HG02943 (cell line): Measurements from ENCODE around the gene FSIP1.

ENCODE experiments used
- ATAC-seq: cut with Tn5 transposase; IDR thresholded peaks from one replicate; pipeline ENCODE4 v1.9.1; 2021; ENCODE audit warnings: mild to moderate bottlenecking, low read depth, moderate library complexity; ENCODE audit not compliant: unreplicated experiment

Gene FSIP1

GRCh38 chr15:39767921-39768320 lies 14.7 kb downstream of the FSIP1 start:
- ATAC-seq, result no peak

GRCh38 chr15:39761006-39761405 lies 21.6 kb downstream of the FSIP1 start:
- no peak for ATAC-seq

- no peak for ATAC-seq
Measured at GRCh38 chr15:39756806-39757522, 25.7 kb downstream of the FSIP1 start.

GRCh38 chr15:39752991-39753390 lies 29.6 kb downstream of the FSIP1 start:
- no peak for ATAC-seq

GRCh38 chr15:39752246-39752645 lies 30.4 kb downstream of the FSIP1 start:
- ATAC-seq, result no peak

- ATAC-seq, result no peak
Measured at GRCh38 chr15:39748276-39748675, 34.4 kb downstream of the FSIP1 start.

- ATAC-seq, result no peak
Measured at GRCh38 chr15:39747326-39747725, 35.3 kb downstream of the FSIP1 start.

- ATAC-seq, result no peak
Measured at GRCh38 chr15:39746714-39747276, 35.8 kb downstream of the FSIP1 start.

GRCh38 chr15:39746176-39746575 lies 36.5 kb downstream of the FSIP1 start:
- ATAC-seq, result no peak

GRCh38 chr15:39745415-39745814 lies 37.2 kb downstream of the FSIP1 start:
- no peak for ATAC-seq

GRCh38 chr15:39744334-39745103 lies 38.1 kb downstream of the FSIP1 start:
- no peak for ATAC-seq

- ATAC-seq, result no peak
Measured at GRCh38 chr15:39743611-39744010, 39.0 kb downstream of the FSIP1 start.

- no peak for ATAC-seq
Measured at GRCh38 chr15:39741258-39741657, 41.4 kb downstream of the FSIP1 start.

- ATAC-seq, result no peak
Measured at GRCh38 chr15:39738998-39739397, 43.6 kb downstream of the FSIP1 start.

- ATAC-seq, result no peak
Measured at GRCh38 chr15:39737196-39737550, 45.5 kb downstream of the FSIP1 start.

- ATAC-seq, result no peak
Measured at GRCh38 chr15:39736412-39737195, 46.0 kb downstream of the FSIP1 start.

GRCh38 chr15:39735120-39735717 lies 47.4 kb downstream of the FSIP1 start:
- ATAC-seq, result no peak

GRCh38 chr15:39731266-39731665 lies 51.4 kb downstream of the FSIP1 start:
- ATAC-seq, result no peak

- no peak for ATAC-seq
Measured at GRCh38 chr15:39730552-39730951, 52.1 kb downstream of the FSIP1 start.

GRCh38 chr15:39729500-39729899 lies 53.1 kb downstream of the FSIP1 start:
- no peak for ATAC-seq

GRCh38 chr15:39728845-39729244 lies 53.8 kb downstream of the FSIP1 start:
- ATAC-seq, result no peak
